Activated naive CD4-positive, alpha-beta T cell treated with anti-CD3 and anti-CD28 coated beads, Interleukin-2, amount 50 U/mL, for 72 hours (primary cell): ENCODE results near the gene POLR1A. TPM values are rescaled to one million over a fixed set of nuclear protein-coding genes. Genes with fewer than 3 reads are reported as not detected.

Experiments
- ATAC-seq, 2 donors: fragments of 150-1000 bp; cut with Tn5 transposase; 2 replicates each; pipeline ENCODE4 v1.10.0; 2021; ENCODE audit warnings: mild to moderate bottlenecking in 2 of 2, moderate library complexity in 2 of 2
- DNase-seq, 2 donors: peaks; one replicate each; pipeline ENCODE4 v3.0.0; 2021 to 2022; ENCODE audit warnings: low spot score in 2 of 2
- H3K27ac Mint-ChIP-seq, 2 donors: one replicate each; pipeline ENCODE4 v1.8.0; 2022; ENCODE audit warnings: mild to moderate bottlenecking in 2 of 2, mixed read lengths in 2 of 2
- H3K36me3 Mint-ChIP-seq, 2 donors: one replicate each; pipeline ENCODE4 v1.8.0; 2022; ENCODE audit warnings: mixed read lengths in 2 of 2
- H3K9me3 Mint-ChIP-seq, 2 donors: one replicate each; pipeline ENCODE4 v1.8.0; 2022; ENCODE audit warnings: mixed read lengths in 2 of 2
- total RNA-seq, 2 donors: library from RNA; stranded (reverse); gene quantifications; one replicate each; pipeline ENCODE4 v1.2.3, GENCODE V29; 2022

Gene POLR1A
- total RNA-seq, 2 donors from 2014 or later, result 32.8 to 38.8 TPM

- Mint-ChIP-seq H3K27ac (no peak overlapping the region), H3K9me3 (peaks cover 4 to 10% of the 10 kb centered on the region in 2 donors), H3K36me3 (no peaks in the 10 kb centered on the region)
- ATAC-seq, result no peak
- no peak for DNase-seq
Observed at GRCh38 chr2:85971366-85971765, 134.3 kb downstream of the POLR1A start.

Other genes with a start within 250 kb of the POLR1A start
- gene ST3GAL5, start 216.9 kb downstream of the POLR1A start, total RNA-seq, result 1 to 10 TPM; 8.9 TPM
- gene PTCD3, start 349 bp upstream of the POLR1A start, total RNA-seq, result 100 to 1,000 TPM; 193 to 230 TPM
- gene IMMT, start 89.6 kb upstream of the POLR1A start, total RNA-seq, result 100 to 1,000 TPM; 177 to 180 TPM
- 10 to 100 TPM; 47.2 to 60.5 TPM for gene MRPL35, start 93.6 kb upstream of the POLR1A start, total RNA-seq
- under 1 TPM; 0.45 to 0.59 TPM for gene REEP1, start 231.7 kb upstream of the POLR1A start, total RNA-seq